Caco-2 (cell line): ENCODE data around the gene PHF13. TPM values are rescaled to one million over a fixed set of nuclear protein-coding genes. Genes with fewer than 3 reads are reported as not detected.

Experiments
- BruUV-seq: library from RNA; stranded (reverse); fragments of 400-500 nt; replicated peaks from 2 replicates; lab custom pipeline; 2021; lab: Mats Ljungman, UMichigan
- CTCF ChIA-PET: fragments of 300-600 bp; sonication (Branson Sonifier 250); formaldehyde crosslinking; loops from one replicate; lab custom pipeline; 2022; ENCODE audit warnings: antibody characterized with exemption; lab: Charles Lee
- POLR2A ChIA-PET: fragments of 300-600 bp; sonication (Branson Sonifier 250); formaldehyde crosslinking; loops from one replicate; lab custom pipeline; 2022; ENCODE audit warnings: antibody characterized with exemption; lab: Charles Lee
- DNase-seq, 2 experiments: peaks; one replicate each; pipeline versions ENCODE4 v3.0.0 to v3.0.0-alpha.2; 2020 to 2022
- H3K27me3 ChIP-seq: replicated peaks from 2 replicates; pipeline ENCODE4 v1.6.0; 2011; ENCODE audit warnings: low read length; ENCODE audit not compliant: control insufficient read depth, insufficient read depth
- H3K36me3 ChIP-seq: 2 replicates; pipeline ENCODE4 v1.5.1; 2011; ENCODE audit warnings: low read length; ENCODE audit not compliant: control insufficient read depth, insufficient read depth
- H3K4me1 ChIP-seq: fragments of 250-450 bp; sonication (Bioruptor Pico); 2 replicates; pipeline ENCODE4 v1.5.1; 2020; ENCODE audit warnings: mild to moderate bottlenecking
- H3K4me3 ChIP-seq: 2 replicates; pipeline ENCODE4 v1.5.1; 2011; ENCODE audit warnings: low read depth, mild to moderate bottlenecking, control low read depth, low read length
- H3K9me3 ChIP-seq: fragments of 250-450 bp; sonication (Bioruptor Pico); 2 replicates; pipeline ENCODE4 v1.5.1; 2020; ENCODE audit warnings: mild to moderate bottlenecking, moderate library complexity
- H3K27ac Mint-ChIP-seq: one replicate; pipeline ENCODE4 v1.8.0; 2022; ENCODE audit warnings: mixed read lengths; ENCODE audit not compliant: unreplicated experiment
- H3K27me3 Mint-ChIP-seq: one replicate; pipeline ENCODE4 v1.8.0; 2022; ENCODE audit warnings: mixed read lengths; ENCODE audit not compliant: insufficient read depth, unreplicated experiment
- H3K36me3 Mint-ChIP-seq: one replicate; pipeline ENCODE4 v1.8.0; 2022; ENCODE audit warnings: mild to moderate bottlenecking, mixed read lengths; ENCODE audit not compliant: insufficient read depth, unreplicated experiment
- H3K4me1 Mint-ChIP-seq: one replicate; pipeline ENCODE4 v1.8.0; 2022; ENCODE audit warnings: low read depth, mixed read lengths; ENCODE audit not compliant: unreplicated experiment
- H3K4me3 Mint-ChIP-seq: one replicate; pipeline ENCODE4 v1.8.0; 2022; ENCODE audit warnings: mild to moderate bottlenecking, moderate library complexity, mixed read lengths; ENCODE audit not compliant: unreplicated experiment
- H3K9me3 Mint-ChIP-seq: one replicate; pipeline ENCODE4 v1.8.0; 2022; ENCODE audit warnings: mixed read lengths; ENCODE audit not compliant: unreplicated experiment
- CTCF ChIP-seq, 2 experiments: fragments of 200-600 bp in 1 of 2; IDR thresholded peaks; 1 replicate in 1 of 2; 2 replicates in 1 of 2; pipeline versions ENCODE4 v1.5.1 to v1.8.0; 2011 to 2022; ENCODE audit warnings: antibody characterized with exemption in 1 of 2, control low read depth in 1 of 2, inconsistent platforms in 1 of 2, low read depth in 1 of 2, low read length in 1 of 2, mild to moderate bottlenecking in 1 of 2, moderate library complexity in 1 of 2; ENCODE audit not compliant: insufficient read depth in 1 of 2, severe bottlenecking in 1 of 2, unreplicated experiment in 1 of 2
- intact Hi-C: fragments of 100-400 bp; cut with micrococcal nuclease; formaldehyde crosslinking; loops from one replicate; pipeline ENCODE4 v1.10.0; 2022; ENCODE audit not compliant: unreplicated experiment
- total RNA-seq: library from RNA; stranded (reverse); gene quantifications from 2 replicates; pipeline ENCODE4 v1.2.3, GENCODE V29; 2022

PHF13 gene
- total RNA-seq, 1 experiment from 2014 or later, result 21.8 TPM

- intact Hi-C loops, result loop anchor here (10.0 kb wide), 2 partner anchors 49 to 109 kb away; partner anchors contain the start of genes NOL9, PLEKHG5 and TAS1R1
- BruUV-seq, result TSS peak; percentile 90
- H3K4me3 ChIP-seq, result peak overlapping the region; percentile 56
- POLR2A ChIA-PET, result interaction anchor here (0.9 to 1.5 kb wide), 4 partner anchors 12 to 98 kb away, joined by 3 to 8 read pairs (median 4); partner anchors contain the start of genes DNAJC11 and ZBTB48
- no peak for TF ChIP-seq CTCF (IDR thresholded peaks at IDR 0.05; ENCODE audit: insufficient read depth in 1 of 2, low read depth in 1 of 2, low read length in 1 of 2, severe bottlenecking in 1 of 2, unreplicated experiment in 1 of 2)
- CTCF ChIA-PET, result no interaction called here
- peak overlapping the region; percentile 96 for H3K27ac Mint-ChIP-seq
- H3K36me3 Mint-ChIP-seq, result peaks cover 37% of the 10 kb centered on the region
- no peaks in the 10 kb centered on the region for H3K4me1 Mint-ChIP-seq
- no peaks in the 10 kb centered on the region for H3K9me3 Mint-ChIP-seq
- peak; percentile 65 to 73 for DNase-seq
- no peaks in the 10 kb centered on the region for H3K27me3 ChIP-seq
- H3K9me3 ChIP-seq, result no peaks in the 10 kb centered on the region
- H3K36me3 ChIP-seq, result no peaks in the 10 kb centered on the region
- H3K27me3 Mint-ChIP-seq, result no peaks in the 10 kb centered on the region
- H3K4me1 ChIP-seq, result peaks cover 9% of the 10 kb centered on the region; the same call in 1 of the 2 replicates
- peak overlapping the region; percentile 96 for H3K4me3 Mint-ChIP-seq
Measured at GRCh38 chr1:6603238-6603914, 10.2 kb upstream of the PHF13 start.

GRCh38 chr1:6603915-6604558, 9.5 kb upstream of the PHF13 start:
- H3K9me3 ChIP-seq, result no peaks in the 10 kb centered on the region
- intact Hi-C loops, result loop anchor here (1.0 to 10.0 kb wide), 4 partner anchors 9 to 109 kb away; partner anchors contain the start of genes NOL9, PHF13, PLEKHG5 and TAS1R1
- ChIA-PET POLR2A (interaction anchor here (0.6 to 1.5 kb wide), 6 partner anchors 9 to 97 kb away, joined by 3 to 8 read pairs (median 4); partner anchors contain the start of genes DNAJC11 and ZBTB48), CTCF (interaction anchor here (1.1 kb wide), 1 partner anchor 50 kb away, joined by 3 read pairs; the partner anchor contains the start of gene NOL9)
- H3K4me1 ChIP-seq, result peaks cover 9% of the 10 kb centered on the region; the same call in 1 of the 2 replicates
- H3K36me3 ChIP-seq, result no peaks in the 10 kb centered on the region
- peak overlapping the region; percentile 96 for H3K27ac Mint-ChIP-seq
- BruUV-seq, result no TSS peak
- no peak for TF ChIP-seq CTCF (IDR thresholded peaks at IDR 0.05; ENCODE audit: insufficient read depth in 1 of 2, low read depth in 1 of 2, low read length in 1 of 2, severe bottlenecking in 1 of 2, unreplicated experiment in 1 of 2)
- peaks cover 32% of the 10 kb centered on the region for H3K36me3 Mint-ChIP-seq
- no peaks in the 10 kb centered on the region for H3K9me3 Mint-ChIP-seq
- peak; percentile 82 to 86 for DNase-seq
- H3K27me3 ChIP-seq, result no peaks in the 10 kb centered on the region
- H3K4me3 ChIP-seq, result peak overlapping the region; percentile 56
- peak overlapping the region; percentile 96 for H3K4me3 Mint-ChIP-seq
- H3K4me1 Mint-ChIP-seq, result no peaks in the 10 kb centered on the region
- H3K27me3 Mint-ChIP-seq, result no peaks in the 10 kb centered on the region
